Spleen (tissue), 7 donors: ENCODE results near the gene ARL8B.
"Not testable (repeated sequence)": the region's sequence is repeated elsewhere in the genome, so short reads cannot be mapped to it uniquely, and the experiment has no call there.

Source experiments
- CTCF ChIP-seq, 11 experiments: fragments of 200-600 bp in 7 of 11; fragments of 450-650 bp in 4 of 11; sonication (generic) in 4 of 11; IDR thresholded peaks in 8 of 11; conservative IDR thresholded peaks in 3 of 11; 1 replicate in 7 of 11; 2 replicates in 4 of 11; pipeline versions ENCODE4 v1.4.0 to v1.8.0; 2016 to 2021; ENCODE audit warnings: antibody characterized with exemption in 11 of 11, inconsistent platforms in 4 of 11, mild to moderate bottlenecking in 1 of 11
- POLR2A ChIP-seq, 3 donors: fragments of 450-650 bp; IDR thresholded peaks; one replicate each; pipeline ENCODE4 v1.5.1; 2017; ENCODE audit warnings: antibody characterized with exemption in 3 of 3, mild to moderate bottlenecking in 1 of 3
- POLR2AphosphoS5 ChIP-seq, 3 donors: sonication (generic); formaldehyde crosslinking; IDR thresholded peaks; one replicate each; pipeline ENCODE4 v1.5.1; 2017; ENCODE audit warnings: antibody characterized with exemption in 3 of 3
- donor health status: DM: no; HTN: no; CAD: no; lungs with moderate emphysema.
- donor health status: DM: no; HTN: no; CAD: no.
- donor health status: DM: no; HTN: no; CAD: no.

- not testable (repeated sequence) for TF ChIP-seq CTCF (IDR thresholded peaks at IDR 0.05 in 8 of 11, conservative IDR thresholded peaks at IDR 0.05 in 3 of 11); POLR2AphosphoS5 (IDR thresholded peaks at IDR 0.05); POLR2A (IDR thresholded peaks at IDR 0.05)
Observed at GRCh38 chr3:5113726-5114125, 8.4 kb upstream of the ARL8B start.
